ENCODE data around the gene USP30. TPM values are rescaled to one million over a fixed set of nuclear protein-coding genes. Genes with fewer than 3 reads are reported as not detected.

USP30 gene
- total RNA-seq, 1 donor from 2014 or later, result 13.3 TPM

GRCh38 chr12:109016016-109016415, 36.4 kb upstream of the USP30 start:
- Mint-ChIP-seq H3K4me3 (ENCODE audit: unreplicated experiment) (no peak overlapping the region), H3K27ac (ENCODE audit: unreplicated experiment) (no peak overlapping the region), H3K27me3 (ENCODE audit: low read depth) (peaks cover 44% of the 10 kb centered on the region), H3K4me1 (ENCODE audit: low read depth) (peaks cover 3% of the 10 kb centered on the region), H3K9me3 (ENCODE audit: low read depth) (no peaks in the 10 kb centered on the region), H3K36me3 (ENCODE audit: low read depth) (no peaks in the 10 kb centered on the region)
- no peak for TF ChIP-seq CTCF (IDR thresholded peaks at IDR 0.05)
- DNase-seq (ENCODE audit: low spot score), result no peak

- no peak for TF ChIP-seq CTCF (IDR thresholded peaks at IDR 0.05)
- H3K27me3 Mint-ChIP-seq (ENCODE audit: low read depth), result peaks cover 36% of the 10 kb centered on the region
- peaks cover 3% of the 10 kb centered on the region for H3K4me1 Mint-ChIP-seq (ENCODE audit: low read depth)
- DNase-seq (ENCODE audit: low spot score), result no peak
- no peak overlapping the region for H3K27ac Mint-ChIP-seq (ENCODE audit: unreplicated experiment)
- no peaks in the 10 kb centered on the region for H3K36me3 Mint-ChIP-seq (ENCODE audit: low read depth)
- H3K9me3 Mint-ChIP-seq (ENCODE audit: low read depth), result no peaks in the 10 kb centered on the region
- H3K4me3 Mint-ChIP-seq (ENCODE audit: unreplicated experiment), result no peak overlapping the region
Measured at GRCh38 chr12:109016978-109017377, 35.4 kb upstream of the USP30 start.

GRCh38 chr12:109018296-109018695, 34.1 kb upstream of the USP30 start:
- Mint-ChIP-seq H3K4me1 (ENCODE audit: low read depth) (peaks cover 3% of the 10 kb centered on the region), H3K36me3 (ENCODE audit: low read depth) (no peaks in the 10 kb centered on the region), H3K27ac (ENCODE audit: unreplicated experiment) (no peak overlapping the region), H3K9me3 (ENCODE audit: low read depth) (no peaks in the 10 kb centered on the region), H3K27me3 (ENCODE audit: low read depth) (peaks cover 32% of the 10 kb centered on the region), H3K4me3 (ENCODE audit: unreplicated experiment) (no peak overlapping the region)
- no peak for DNase-seq (ENCODE audit: low spot score)
- TF ChIP-seq CTCF (IDR thresholded peaks at IDR 0.05), result no peak

GRCh38 chr12:109020146-109020795, 32.1 kb upstream of the USP30 start:
- no peak for TF ChIP-seq CTCF (IDR thresholded peaks at IDR 0.05)
- no peaks in the 10 kb centered on the region for H3K9me3 Mint-ChIP-seq (ENCODE audit: low read depth)
- peaks cover 19% of the 10 kb centered on the region for H3K27me3 Mint-ChIP-seq (ENCODE audit: low read depth)
- no peaks in the 10 kb centered on the region for H3K36me3 Mint-ChIP-seq (ENCODE audit: low read depth)
- no peak overlapping the region for H3K4me3 Mint-ChIP-seq (ENCODE audit: unreplicated experiment)
- no peak overlapping the region for H3K27ac Mint-ChIP-seq (ENCODE audit: unreplicated experiment)
- peaks cover 3% of the 10 kb centered on the region for H3K4me1 Mint-ChIP-seq (ENCODE audit: low read depth)
- no peak for DNase-seq (ENCODE audit: low spot score)

- peaks cover 13% of the 10 kb centered on the region for H3K27me3 Mint-ChIP-seq (ENCODE audit: low read depth)
- peak within 1 kb of the TSS; percentile 51 for H3K4me3 Mint-ChIP-seq (ENCODE audit: unreplicated experiment)
- no peak for TF ChIP-seq CTCF (IDR thresholded peaks at IDR 0.05)
- peak; percentile 94 for DNase-seq (ENCODE audit: low spot score)
- peaks cover 3% of the 10 kb centered on the region for H3K4me1 Mint-ChIP-seq (ENCODE audit: low read depth)
- no peaks in the 10 kb centered on the region for H3K9me3 Mint-ChIP-seq (ENCODE audit: low read depth)
- H3K27ac Mint-ChIP-seq (ENCODE audit: unreplicated experiment), result no peak within 1 kb of the TSS
- no peaks in the 10 kb centered on the region for H3K36me3 Mint-ChIP-seq (ENCODE audit: low read depth)
Measured at GRCh38 chr12:109020796-109021380, 31.5 kb upstream of the USP30 start, which contains the start of gene SVOP. Gene SVOP (minus strand): TSS chr12:109021068. CDS start chr12:109020868, 200 bp downstream.

Measured in chondrocyte (in vitro differentiated cells).